Panc1 (cell line): ENCODE results near the gene CKM. TPM values are rescaled to one million over a fixed set of nuclear protein-coding genes. Genes with fewer than 3 reads are reported as not detected.

Source experiments
- ATAC-seq: fragments of 200-7000 bp; cut with Tn5 transposase; 2 replicates; pipeline ENCODE4 v1.9.1; 2020; ENCODE audit warnings: mild to moderate bottlenecking, moderate library complexity
- BruUV-seq: library from RNA; stranded (reverse); fragments of 400-500 nt; replicated peaks from 2 replicates; lab custom pipeline; 2021; lab: Mats Ljungman, UMichigan
- CTCF ChIA-PET: fragments of 300-600 bp; sonication (Branson Sonifier 250); formaldehyde crosslinking; loops from one replicate; lab custom pipeline; 2022; ENCODE audit warnings: antibody characterized with exemption; lab: Charles Lee
- POLR2A ChIA-PET: fragments of 300-600 bp; sonication (Branson Sonifier 250); formaldehyde crosslinking; loops from one replicate; lab custom pipeline; 2022; ENCODE audit warnings: antibody characterized with exemption; lab: Charles Lee
- DNase-seq: peaks from one replicate; pipeline ENCODE4 v3.0.0-alpha.2; 2010; ENCODE audit warnings: low read depth, low spot score
- H3K27ac ChIP-seq: 2 replicates; pipeline ENCODE4 v1.5.1; 2011; ENCODE audit warnings: mild to moderate bottlenecking, low read length, inconsistent platforms
- H3K27me3 ChIP-seq: fragments of 200-500 bp; sonication (Bioruptor generic); 2 replicates; pipeline ENCODE4 v1.6.0; 2014; ENCODE audit warnings: low read length, inconsistent platforms; ENCODE audit not compliant: control insufficient read depth, insufficient read depth
- H3K36me3 ChIP-seq: fragments of 200-500 bp; sonication (Bioruptor generic); 2 replicates; pipeline ENCODE4 v1.5.1; 2014; ENCODE audit warnings: inconsistent platforms, mild to moderate bottlenecking, low read length, moderate library complexity; ENCODE audit not compliant: control insufficient read depth, insufficient read depth
- H3K4me1 ChIP-seq: 2 replicates; pipeline ENCODE4 v1.5.1; 2011; ENCODE audit warnings: inconsistent platforms, mild to moderate bottlenecking, low read length, moderate library complexity; ENCODE audit not compliant: control insufficient read depth, insufficient read depth
- H3K4me3 ChIP-seq, 2 experiments: 2 replicates each; pipeline ENCODE4 v1.5.1; 2011 to 2012; ENCODE audit warnings: low read depth in 2 of 2, low read length in 2 of 2, mild to moderate bottlenecking in 2 of 2, inconsistent platforms in 1 of 2, moderate library complexity in 1 of 2
- H3K9me3 ChIP-seq: fragments of 200-500 bp; sonication (Bioruptor generic); 2 replicates; pipeline ENCODE4 v1.5.1; 2014; ENCODE audit warnings: low read depth, mild to moderate bottlenecking, inconsistent platforms, low read length, moderate library complexity; ENCODE audit not compliant: control insufficient read depth, insufficient read depth
- POLR2AphosphoS5 ChIP-seq: IDR thresholded peaks from 2 replicates; pipeline ENCODE4 v1.6.1; 2012; ENCODE audit warnings: mild to moderate bottlenecking, low read depth, low read length, moderate library complexity
- SIN3A ChIP-seq: IDR thresholded peaks from 2 replicates; pipeline ENCODE4 v1.6.1; 2012; ENCODE audit warnings: low read depth, mild to moderate bottlenecking, low read length, moderate library complexity, borderline replicate concordance; ENCODE audit not compliant: insufficient read depth
- TCF7L2 ChIP-seq: IDR thresholded peaks from 2 replicates; pipeline ENCODE4 v1.6.1; 2011; ENCODE audit warnings: mild to moderate bottlenecking, low read depth, low read length, inconsistent platforms
- in situ Hi-C: cut with HindIII; loops from 2 replicates; pipeline ENCODE4 v1.10.0; 2016; ENCODE audit warnings: low sequenced_read_pairs, low pct_unique_long_range_greater_than_20kb
- intact Hi-C: fragments of 100-400 bp; cut with micrococcal nuclease; formaldehyde crosslinking; loops from one replicate; pipeline ENCODE4 v1.10.0; 2022; ENCODE audit not compliant: unreplicated experiment
- total RNA-seq: library from RNA; stranded (reverse); gene quantifications from one replicate; pipeline ENCODE4 v1.2.1, GENCODE V29; 2021; ENCODE audit not compliant: unreplicated experiment
- TF ChIP-seq, protein P1 (sequence below), 2 experiments: IDR thresholded peaks; 2 replicates each; pipeline ENCODE4 v1.6.1; 2011 to 2012; ENCODE audit warnings: low read depth in 2 of 2, control low read depth in 1 of 2, low read length in 1 of 2, mild to moderate bottlenecking in 1 of 2, moderate library complexity in 1 of 2; ENCODE audit not compliant: insufficient read depth in 1 of 2
- TF ChIP-seq, protein P2 (sequence below): fragments of 450-650 bp; IDR thresholded peaks from 2 replicates; pipeline ENCODE4 v1.5.1; 2017; ENCODE audit warnings: mild to moderate bottlenecking

CKM gene
- total RNA-seq, 1 experiment from 2014 or later: not detected

DNA sequence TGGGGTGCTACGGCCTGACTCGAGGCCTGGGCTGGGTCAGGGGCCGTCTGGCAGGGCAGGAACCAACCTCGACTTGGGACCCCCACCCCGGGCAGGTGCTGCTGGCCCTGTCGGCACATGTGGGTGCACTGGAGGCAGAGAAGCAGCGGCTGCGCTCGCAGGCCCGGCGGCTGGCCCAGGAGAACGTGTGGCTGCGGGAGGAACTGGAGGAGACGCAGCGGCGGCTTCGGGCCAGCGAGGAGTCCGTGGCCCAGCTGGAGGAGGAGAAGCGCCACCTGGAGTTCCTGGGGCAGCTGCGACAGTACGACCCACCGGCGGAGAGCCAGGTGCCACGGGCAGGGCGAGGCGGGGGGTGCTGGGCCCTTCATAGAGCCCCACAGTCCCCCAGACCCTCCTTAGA is 23.8 kb upstream of the CKM start:
- TF ChIP-seq POLR2AphosphoS5: no peak
- TF ChIP-seq, protein P1, sequence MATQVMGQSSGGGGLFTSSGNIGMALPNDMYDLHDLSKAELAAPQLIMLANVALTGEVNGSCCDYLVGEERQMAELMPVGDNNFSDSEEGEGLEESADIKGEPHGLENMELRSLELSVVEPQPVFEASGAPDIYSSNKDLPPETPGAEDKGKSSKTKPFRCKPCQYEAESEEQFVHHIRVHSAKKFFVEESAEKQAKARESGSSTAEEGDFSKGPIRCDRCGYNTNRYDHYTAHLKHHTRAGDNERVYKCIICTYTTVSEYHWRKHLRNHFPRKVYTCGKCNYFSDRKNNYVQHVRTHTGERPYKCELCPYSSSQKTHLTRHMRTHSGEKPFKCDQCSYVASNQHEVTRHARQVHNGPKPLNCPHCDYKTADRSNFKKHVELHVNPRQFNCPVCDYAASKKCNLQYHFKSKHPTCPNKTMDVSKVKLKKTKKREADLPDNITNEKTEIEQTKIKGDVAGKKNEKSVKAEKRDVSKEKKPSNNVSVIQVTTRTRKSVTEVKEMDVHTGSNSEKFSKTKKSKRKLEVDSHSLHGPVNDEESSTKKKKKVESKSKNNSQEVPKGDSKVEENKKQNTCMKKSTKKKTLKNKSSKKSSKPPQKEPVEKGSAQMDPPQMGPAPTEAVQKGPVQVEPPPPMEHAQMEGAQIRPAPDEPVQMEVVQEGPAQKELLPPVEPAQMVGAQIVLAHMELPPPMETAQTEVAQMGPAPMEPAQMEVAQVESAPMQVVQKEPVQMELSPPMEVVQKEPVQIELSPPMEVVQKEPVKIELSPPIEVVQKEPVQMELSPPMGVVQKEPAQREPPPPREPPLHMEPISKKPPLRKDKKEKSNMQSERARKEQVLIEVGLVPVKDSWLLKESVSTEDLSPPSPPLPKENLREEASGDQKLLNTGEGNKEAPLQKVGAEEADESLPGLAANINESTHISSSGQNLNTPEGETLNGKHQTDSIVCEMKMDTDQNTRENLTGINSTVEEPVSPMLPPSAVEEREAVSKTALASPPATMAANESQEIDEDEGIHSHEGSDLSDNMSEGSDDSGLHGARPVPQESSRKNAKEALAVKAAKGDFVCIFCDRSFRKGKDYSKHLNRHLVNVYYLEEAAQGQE (IDR thresholded peaks at IDR 0.05; ENCODE audit: insufficient read depth in 1 of 2, low read depth in 2 of 2, low read length in 1 of 2): no peak
- TF ChIP-seq SIN3A: no peak
- TF ChIP-seq, protein P2, sequence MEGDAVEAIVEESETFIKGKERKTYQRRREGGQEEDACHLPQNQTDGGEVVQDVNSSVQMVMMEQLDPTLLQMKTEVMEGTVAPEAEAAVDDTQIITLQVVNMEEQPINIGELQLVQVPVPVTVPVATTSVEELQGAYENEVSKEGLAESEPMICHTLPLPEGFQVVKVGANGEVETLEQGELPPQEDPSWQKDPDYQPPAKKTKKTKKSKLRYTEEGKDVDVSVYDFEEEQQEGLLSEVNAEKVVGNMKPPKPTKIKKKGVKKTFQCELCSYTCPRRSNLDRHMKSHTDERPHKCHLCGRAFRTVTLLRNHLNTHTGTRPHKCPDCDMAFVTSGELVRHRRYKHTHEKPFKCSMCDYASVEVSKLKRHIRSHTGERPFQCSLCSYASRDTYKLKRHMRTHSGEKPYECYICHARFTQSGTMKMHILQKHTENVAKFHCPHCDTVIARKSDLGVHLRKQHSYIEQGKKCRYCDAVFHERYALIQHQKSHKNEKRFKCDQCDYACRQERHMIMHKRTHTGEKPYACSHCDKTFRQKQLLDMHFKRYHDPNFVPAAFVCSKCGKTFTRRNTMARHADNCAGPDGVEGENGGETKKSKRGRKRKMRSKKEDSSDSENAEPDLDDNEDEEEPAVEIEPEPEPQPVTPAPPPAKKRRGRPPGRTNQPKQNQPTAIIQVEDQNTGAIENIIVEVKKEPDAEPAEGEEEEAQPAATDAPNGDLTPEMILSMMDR: no peak
- TF ChIP-seq TCF7L2: no peak
- H3K36me3 ChIP-seq: no peaks in the 10 kb centered on the region
- in situ Hi-C loops: no loop called here
- no peaks in the 10 kb centered on the region for H3K27me3 ChIP-seq
- no peaks in the 10 kb centered on the region for H3K9me3 ChIP-seq
- H3K4me1 ChIP-seq: no peaks in the 10 kb centered on the region
- CTCF ChIA-PET: no interaction called here
- POLR2A ChIA-PET: no interaction called here
- DNase-seq (no peak), ATAC-seq (no peak)
- no peak overlapping the region for H3K4me3 ChIP-seq
- no TSS peak for BruUV-seq
- H3K27ac ChIP-seq: no peak overlapping the region
- intact Hi-C loops: no loop called here

DNA sequence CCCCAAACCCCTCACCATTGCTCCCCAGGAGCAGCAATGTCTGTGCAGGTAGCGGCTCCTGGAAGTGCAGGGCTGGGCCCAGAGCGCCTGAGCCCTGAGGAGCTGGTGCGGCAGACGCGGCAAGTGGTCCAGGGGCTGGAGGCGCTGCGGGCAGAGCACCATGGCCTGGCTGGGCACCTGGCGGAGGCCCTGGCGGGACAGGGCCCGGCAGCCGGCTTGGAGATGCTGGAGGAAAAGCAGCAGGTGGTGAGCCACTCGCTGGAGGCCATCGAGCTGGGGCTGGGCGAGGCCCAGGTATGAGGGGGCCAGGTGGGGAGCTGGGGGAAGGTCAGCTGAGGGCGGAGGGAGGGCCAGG is 22.8 kb upstream of the CKM start:
- POLR2A ChIA-PET: no interaction called here
- intact Hi-C loops: no loop called here
- no peak for TF ChIP-seq POLR2AphosphoS5
- TF ChIP-seq, protein P1 (IDR thresholded peaks at IDR 0.05; ENCODE audit: insufficient read depth in 1 of 2, low read depth in 2 of 2, low read length in 1 of 2): no peak
- TF ChIP-seq TCF7L2: no peak
- TF ChIP-seq SIN3A: no peak
- TF ChIP-seq, protein P2: no peak
- in situ Hi-C loops: no loop called here
- BruUV-seq: no TSS peak
- CTCF ChIA-PET: no interaction called here
- H3K9me3 ChIP-seq: no peaks in the 10 kb centered on the region
- peaks cover 2% of the 10 kb centered on the region; the same call in 1 of the 2 replicates for H3K36me3 ChIP-seq
- no peak overlapping the region for H3K4me3 ChIP-seq
- H3K27ac ChIP-seq: no peak overlapping the region
- no peaks in the 10 kb centered on the region for H3K27me3 ChIP-seq
- DNase-seq: no peak
- H3K4me1 ChIP-seq: no peaks in the 10 kb centered on the region
- no peak for ATAC-seq
